ENCODE results near the gene ASAP2. TPM values are rescaled to one million over a fixed set of nuclear protein-coding genes. Genes with fewer than 3 reads are reported as not detected.

ASAP2 gene
- polyA plus RNA-seq, 1 donor from 2014 or later: 41.0 TPM

- Histone ChIP-seq H3K36me3 (ENCODE audit: insufficient read depth, low read length) (no peaks in the 10 kb centered on the region), H3F3A (ENCODE audit: insufficient read depth, low read length, poor library complexity, severe bottlenecking) (no peaks in the 10 kb centered on the region), H3K27me3 (ENCODE audit: insufficient read depth, low read depth, low read length) (no peaks in the 10 kb centered on the region), H3K4me3 (ENCODE audit: low read length) (no peak overlapping the region), H3K4me2 (ENCODE audit: low read length) (no peak overlapping the region), H3K9me3 (ENCODE audit: low read length) (no peaks in the 10 kb centered on the region), H3K79me2 (replicated peaks; ENCODE audit: insufficient read depth, low read length) (no peaks in the 10 kb centered on the region), H3K27ac (ENCODE audit: low read length) (no peak overlapping the region), H4K20me1 (ENCODE audit: insufficient read depth) (no peaks in the 10 kb centered on the region), H3K9ac (ENCODE audit: low read length) (no peak overlapping the region), H2AFZ (ENCODE audit: low read depth, low read length) (no peak overlapping the region), H3K9me2 (ENCODE audit: insufficient read depth, low read length) (no peaks in the 10 kb centered on the region)
- TF ChIP-seq EP300 (conservative IDR thresholded peaks at IDR 0.05; ENCODE audit: poor library complexity, severe bottlenecking) (no peak), MXI1 (conservative IDR thresholded peaks at IDR 0.05; ENCODE audit: poor library complexity, severe bottlenecking) (no peak)
These were observed 128.8 kb downstream of the ASAP2 start for GRCh38 chr2:9335322-9335832.

DNA sequence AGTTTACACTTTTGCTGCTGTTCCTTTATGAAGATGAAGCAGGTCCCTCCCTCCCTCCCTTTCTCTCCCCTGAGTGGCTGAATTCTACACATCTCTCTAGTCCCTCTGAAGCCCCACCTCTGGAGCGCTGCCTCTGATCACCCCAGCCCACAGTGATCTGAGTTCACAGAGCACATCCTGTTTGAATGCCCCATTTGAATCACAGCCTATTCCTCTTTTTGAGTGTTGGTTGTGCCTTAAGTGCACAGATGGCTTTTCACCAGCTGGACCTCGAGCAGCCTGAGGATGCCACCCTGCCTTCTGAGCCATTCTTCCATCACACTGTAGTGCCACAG lies 129.6 kb downstream of the ASAP2 start:
- Histone ChIP-seq H2AFZ (ENCODE audit: low read depth, low read length) (no peak overlapping the region), H3K4me2 (ENCODE audit: low read length) (no peak overlapping the region), H3K9ac (ENCODE audit: low read length) (no peak overlapping the region), H4K20me1 (ENCODE audit: insufficient read depth) (no peaks in the 10 kb centered on the region), H3K27ac (ENCODE audit: low read length) (no peak overlapping the region), H3K27me3 (ENCODE audit: insufficient read depth, low read depth, low read length) (no peaks in the 10 kb centered on the region), H3K9me2 (ENCODE audit: insufficient read depth, low read length) (no peaks in the 10 kb centered on the region), H3K36me3 (ENCODE audit: insufficient read depth, low read length) (no peaks in the 10 kb centered on the region), H3K4me3 (ENCODE audit: low read length) (no peak overlapping the region), H3K9me3 (ENCODE audit: low read length) (no peaks in the 10 kb centered on the region), H3F3A (ENCODE audit: insufficient read depth, low read length, poor library complexity, severe bottlenecking) (no peaks in the 10 kb centered on the region), H3K79me2 (replicated peaks; ENCODE audit: insufficient read depth, low read length) (no peaks in the 10 kb centered on the region)
- no peak for TF ChIP-seq MXI1 (conservative IDR thresholded peaks at IDR 0.05; ENCODE audit: poor library complexity, severe bottlenecking)
- no peak for TF ChIP-seq EZH2 (IDR thresholded peaks at IDR 0.05; ENCODE audit: borderline replicate concordance, insufficient read depth, low read length, poor library complexity, severe bottlenecking)
- TF ChIP-seq TAF1 (IDR thresholded peaks at IDR 0.05; ENCODE audit: low read depth): no peak

DNA sequence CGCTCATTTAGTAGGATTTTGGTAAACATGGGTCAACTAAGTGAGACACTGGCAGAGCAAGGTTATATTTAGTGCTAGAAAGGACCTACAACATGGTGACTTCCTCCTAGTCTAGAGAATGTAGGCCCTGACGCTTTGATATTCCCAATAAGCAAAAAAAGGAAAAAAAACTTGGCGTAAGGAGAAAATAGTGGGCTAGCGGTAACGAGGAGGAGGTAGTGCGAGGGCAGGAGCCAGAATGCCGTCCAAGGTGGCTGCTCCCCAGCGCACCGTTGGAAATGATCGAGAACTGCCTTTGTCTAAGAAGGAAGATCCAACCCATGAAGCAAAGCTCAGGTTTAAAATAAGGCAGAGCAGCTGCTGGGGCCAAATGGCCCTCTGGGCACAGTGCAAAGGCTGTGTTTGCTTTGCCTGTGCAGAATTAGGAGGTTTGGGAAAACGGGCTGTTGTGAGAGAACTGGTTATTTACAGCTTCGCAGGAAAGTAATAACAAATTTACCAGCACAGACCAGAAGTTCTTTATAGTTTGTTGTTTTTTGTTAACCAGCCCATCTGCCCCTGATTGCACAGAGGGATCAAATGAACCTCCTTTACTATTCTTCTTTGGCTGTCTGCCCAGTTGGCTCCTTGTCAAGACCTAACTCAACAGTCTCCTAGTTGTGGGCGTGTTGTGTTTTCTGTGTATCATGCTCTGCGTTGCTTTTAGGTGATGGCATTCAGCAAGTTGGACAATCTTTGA lies 130.1 kb downstream of the ASAP2 start:
- Histone ChIP-seq H3K9me3 (ENCODE audit: low read length) (no peaks in the 10 kb centered on the region), H3K27ac (ENCODE audit: low read length) (no peak overlapping the region), H3K27me3 (ENCODE audit: insufficient read depth, low read depth, low read length) (no peaks in the 10 kb centered on the region), H4K20me1 (ENCODE audit: insufficient read depth) (no peaks in the 10 kb centered on the region), H3K4me2 (ENCODE audit: low read length) (no peak overlapping the region), H3F3A (ENCODE audit: insufficient read depth, low read length, poor library complexity, severe bottlenecking) (no peaks in the 10 kb centered on the region), H3K4me3 (ENCODE audit: low read length) (no peak overlapping the region), H3K9me2 (ENCODE audit: insufficient read depth, low read length) (no peaks in the 10 kb centered on the region), H3K9ac (ENCODE audit: low read length) (no peak overlapping the region), H3K79me2 (replicated peaks; ENCODE audit: insufficient read depth, low read length) (no peaks in the 10 kb centered on the region), H2AFZ (ENCODE audit: low read depth, low read length) (no peak overlapping the region), H3K36me3 (ENCODE audit: insufficient read depth, low read length) (no peaks in the 10 kb centered on the region)
- TF ChIP-seq EZH2 (IDR thresholded peaks at IDR 0.05; ENCODE audit: borderline replicate concordance, insufficient read depth, low read length, poor library complexity, severe bottlenecking) (no peak), TAF1 (IDR thresholded peaks at IDR 0.05; ENCODE audit: low read depth) (no peak), CTCF (IDR thresholded peaks at IDR 0.05; ENCODE audit: poor library complexity, severe bottlenecking) (no peak), EP300 (conservative IDR thresholded peaks at IDR 0.05; ENCODE audit: poor library complexity, severe bottlenecking) (no peak), RAD21 (conservative IDR thresholded peaks at IDR 0.05) (no peak), POLR2AphosphoS5 (IDR thresholded peaks at IDR 0.05) (no peak), SMC3 (conservative IDR thresholded peaks at IDR 0.05; ENCODE audit: poor library complexity) (no peak), MXI1 (conservative IDR thresholded peaks at IDR 0.05; ENCODE audit: poor library complexity, severe bottlenecking) (no peak)
- TF ChIP-seq, protein P1, sequence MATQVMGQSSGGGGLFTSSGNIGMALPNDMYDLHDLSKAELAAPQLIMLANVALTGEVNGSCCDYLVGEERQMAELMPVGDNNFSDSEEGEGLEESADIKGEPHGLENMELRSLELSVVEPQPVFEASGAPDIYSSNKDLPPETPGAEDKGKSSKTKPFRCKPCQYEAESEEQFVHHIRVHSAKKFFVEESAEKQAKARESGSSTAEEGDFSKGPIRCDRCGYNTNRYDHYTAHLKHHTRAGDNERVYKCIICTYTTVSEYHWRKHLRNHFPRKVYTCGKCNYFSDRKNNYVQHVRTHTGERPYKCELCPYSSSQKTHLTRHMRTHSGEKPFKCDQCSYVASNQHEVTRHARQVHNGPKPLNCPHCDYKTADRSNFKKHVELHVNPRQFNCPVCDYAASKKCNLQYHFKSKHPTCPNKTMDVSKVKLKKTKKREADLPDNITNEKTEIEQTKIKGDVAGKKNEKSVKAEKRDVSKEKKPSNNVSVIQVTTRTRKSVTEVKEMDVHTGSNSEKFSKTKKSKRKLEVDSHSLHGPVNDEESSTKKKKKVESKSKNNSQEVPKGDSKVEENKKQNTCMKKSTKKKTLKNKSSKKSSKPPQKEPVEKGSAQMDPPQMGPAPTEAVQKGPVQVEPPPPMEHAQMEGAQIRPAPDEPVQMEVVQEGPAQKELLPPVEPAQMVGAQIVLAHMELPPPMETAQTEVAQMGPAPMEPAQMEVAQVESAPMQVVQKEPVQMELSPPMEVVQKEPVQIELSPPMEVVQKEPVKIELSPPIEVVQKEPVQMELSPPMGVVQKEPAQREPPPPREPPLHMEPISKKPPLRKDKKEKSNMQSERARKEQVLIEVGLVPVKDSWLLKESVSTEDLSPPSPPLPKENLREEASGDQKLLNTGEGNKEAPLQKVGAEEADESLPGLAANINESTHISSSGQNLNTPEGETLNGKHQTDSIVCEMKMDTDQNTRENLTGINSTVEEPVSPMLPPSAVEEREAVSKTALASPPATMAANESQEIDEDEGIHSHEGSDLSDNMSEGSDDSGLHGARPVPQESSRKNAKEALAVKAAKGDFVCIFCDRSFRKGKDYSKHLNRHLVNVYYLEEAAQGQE (IDR thresholded peaks at IDR 0.05; ENCODE audit: borderline replicate concordance): no peak
